Effector CD8-positive, alpha-beta T cell (primary cell): ENCODE measurements around the gene PDE10A.

Source experiments
- DNase-seq: peaks from one replicate; lab custom pipeline; 2025; lab: John Stamatoyannopoulos, UW

The PDE10A gene

DNA sequence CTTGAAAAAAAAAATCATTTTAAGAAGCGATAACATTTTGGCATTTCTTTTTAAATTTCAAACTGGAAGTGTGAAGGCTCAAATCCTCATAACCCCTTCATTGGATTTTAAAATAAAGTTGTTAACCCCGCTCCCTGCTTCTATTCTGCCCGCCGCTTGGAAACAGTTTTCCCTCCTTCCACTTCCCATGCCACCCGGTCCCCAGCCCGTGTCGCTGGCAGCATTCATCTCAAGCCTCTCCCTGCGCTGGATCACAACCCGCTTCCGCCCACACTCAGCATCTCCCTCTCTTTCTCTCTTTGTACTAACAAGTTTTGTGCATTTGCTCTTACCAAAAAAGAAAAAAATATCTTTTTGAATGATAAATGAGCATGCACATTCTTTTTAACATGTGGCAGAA, 15.4 kb upstream of the PDE10A start:
- DNase-seq = no peak

DNA sequence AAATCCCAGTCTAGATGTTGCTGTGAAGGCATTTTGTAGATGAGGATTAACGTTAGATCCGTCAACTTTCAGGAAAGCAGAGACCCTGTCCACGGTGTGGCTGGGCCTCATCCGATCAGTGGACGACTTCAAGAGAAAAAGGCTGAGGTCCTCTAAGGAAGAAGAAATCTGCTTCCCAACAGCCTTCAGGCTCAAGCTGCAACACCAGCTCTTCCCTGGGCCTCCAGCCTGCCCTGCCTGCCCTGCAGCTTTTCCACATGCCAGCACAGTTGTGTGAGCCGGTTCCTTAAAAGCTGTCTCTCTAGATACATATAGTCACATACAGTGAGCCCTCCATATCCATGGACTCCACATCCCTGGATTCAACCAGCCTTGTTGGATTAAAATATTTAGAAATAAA, 14.1 kb upstream of the PDE10A start:
- DNase-seq = no peak

DNA sequence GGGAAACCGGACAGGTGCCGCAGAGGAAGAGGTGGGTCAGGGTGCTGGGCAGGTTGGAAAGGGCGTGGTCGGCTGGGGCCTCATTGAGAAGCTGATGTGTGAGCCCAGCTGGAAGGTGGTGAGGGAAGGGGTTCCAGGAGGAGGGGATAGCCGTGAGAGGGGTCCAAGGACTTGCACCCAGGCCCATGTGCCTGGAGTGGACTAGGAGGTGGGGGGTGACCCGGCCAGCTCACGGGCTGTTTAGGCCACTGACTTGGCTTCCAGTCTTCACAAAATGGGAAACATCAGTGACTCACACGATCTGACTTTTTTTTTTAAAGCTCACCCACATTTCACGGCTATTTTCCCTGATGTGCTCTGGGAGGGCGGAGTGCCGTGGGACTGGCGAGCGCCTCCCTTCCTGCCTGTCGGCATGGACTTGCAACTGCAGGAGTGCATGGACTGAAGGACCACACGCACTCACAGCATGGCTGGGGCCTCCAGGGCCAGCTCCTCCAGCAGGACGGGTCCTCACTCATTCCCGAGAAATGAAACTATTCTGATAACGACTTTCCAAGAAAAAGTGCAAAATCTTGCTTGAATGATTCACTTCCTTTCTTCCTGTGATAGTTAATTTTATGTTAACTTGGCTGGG, 13.5 kb upstream of the PDE10A start:
- no peak for DNase-seq

DNA sequence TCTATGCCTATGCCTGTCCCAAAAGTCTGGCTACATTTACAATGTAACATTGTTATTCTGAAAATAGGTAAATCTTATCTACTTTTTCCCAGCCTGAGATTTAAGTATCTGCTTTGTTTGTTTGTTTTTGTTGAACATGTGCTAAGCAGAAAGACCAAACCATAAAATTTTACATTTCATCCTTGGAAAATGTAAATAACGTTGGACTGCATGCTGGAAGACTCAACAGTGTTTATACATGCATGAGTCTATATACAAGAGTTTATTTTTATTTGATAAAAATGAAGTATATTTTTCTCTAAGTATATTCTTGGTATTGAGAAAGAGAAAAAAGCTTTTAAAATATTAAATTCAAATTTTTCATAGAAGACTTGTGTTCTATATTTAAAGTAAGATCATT, 12.1 kb upstream of the PDE10A start:
- DNase-seq = no peak

DNA sequence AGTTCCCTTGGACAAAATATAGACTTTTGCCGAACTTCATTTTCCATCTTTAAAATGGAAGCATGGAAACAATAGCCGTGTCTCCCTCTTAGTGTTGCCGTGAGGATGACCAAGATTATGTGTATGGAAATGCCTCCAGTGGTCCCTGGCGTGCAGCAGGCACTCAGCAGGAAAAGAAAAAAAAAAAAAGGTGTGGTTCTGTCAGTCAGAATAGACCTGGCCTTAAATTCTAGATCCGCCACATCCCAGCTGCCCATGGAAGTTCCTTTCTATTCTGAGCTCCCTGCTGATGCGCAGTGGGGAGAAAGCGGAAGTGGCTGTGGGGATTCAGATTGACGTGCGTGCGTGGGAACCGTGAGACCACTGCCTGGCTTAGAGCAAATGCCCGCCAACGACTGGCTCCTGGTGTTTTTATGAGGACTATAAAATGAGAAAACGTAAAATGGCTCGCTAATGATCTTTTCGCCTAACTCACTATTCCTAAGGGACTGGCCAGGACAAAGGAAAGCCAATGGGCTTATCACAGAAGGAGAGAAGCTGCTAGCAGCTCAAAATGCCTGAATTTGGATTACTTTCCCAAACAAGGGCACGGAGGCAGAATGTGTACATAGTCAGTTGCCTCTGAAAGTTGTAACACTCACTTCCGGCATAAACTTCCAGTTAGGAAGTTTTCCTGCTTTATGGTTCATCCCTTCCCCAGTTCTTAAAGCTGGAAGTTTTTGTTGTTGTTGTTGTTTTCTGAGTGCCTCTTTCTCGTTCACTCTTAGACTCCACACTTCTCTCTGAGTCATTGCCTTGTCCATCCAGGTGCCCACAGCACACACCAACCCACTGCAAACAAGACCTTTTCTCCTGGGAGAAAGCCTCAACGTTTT, 11.4 kb upstream of the PDE10A start:
- no peak for DNase-seq

DNA sequence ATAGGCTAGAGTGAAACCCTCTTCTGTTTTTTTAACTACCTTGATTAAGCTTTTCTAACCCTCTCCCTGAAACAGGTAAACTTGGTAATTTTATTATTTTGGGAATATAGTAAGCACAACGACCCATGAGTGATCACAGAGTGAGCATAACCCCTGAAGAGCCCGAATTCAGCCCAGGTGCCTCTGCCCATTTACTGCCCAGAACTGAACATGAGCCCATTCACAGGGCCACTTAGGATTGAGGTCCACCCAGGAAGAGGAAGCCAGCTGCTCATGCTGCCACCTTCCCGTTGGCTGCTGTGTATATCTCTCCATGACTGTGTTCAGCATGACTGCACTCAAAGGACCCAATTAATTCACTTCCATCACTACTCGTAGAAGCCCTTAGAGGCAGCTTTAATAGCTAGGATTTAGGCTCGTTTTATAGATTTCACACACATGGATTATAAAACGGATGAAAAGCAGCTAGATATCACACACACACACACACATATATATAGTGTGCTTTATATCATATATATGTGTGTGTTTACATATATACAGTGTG, 8.3 kb upstream of the PDE10A start:
- DNase-seq = no peak

DNA sequence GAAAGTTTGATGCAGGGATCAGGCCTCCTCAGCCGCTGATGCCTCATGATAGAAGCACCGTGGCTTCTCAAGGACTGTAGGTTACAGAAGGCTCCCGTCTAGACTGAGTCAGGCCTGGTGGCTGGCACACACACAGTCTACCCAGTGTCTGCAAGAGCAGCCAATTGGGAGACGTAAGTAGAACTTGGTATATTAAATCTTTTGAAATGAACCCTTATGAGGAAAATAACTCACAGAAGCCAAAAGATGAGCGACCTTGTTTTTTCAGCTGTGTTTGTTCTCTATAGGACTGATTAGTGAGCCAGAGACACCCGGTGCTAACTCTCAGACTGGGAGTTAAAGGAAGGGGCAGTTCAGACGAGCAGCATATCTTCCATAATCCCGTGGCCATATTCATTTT, 5.9 kb upstream of the PDE10A start:
- no peak for DNase-seq

DNA sequence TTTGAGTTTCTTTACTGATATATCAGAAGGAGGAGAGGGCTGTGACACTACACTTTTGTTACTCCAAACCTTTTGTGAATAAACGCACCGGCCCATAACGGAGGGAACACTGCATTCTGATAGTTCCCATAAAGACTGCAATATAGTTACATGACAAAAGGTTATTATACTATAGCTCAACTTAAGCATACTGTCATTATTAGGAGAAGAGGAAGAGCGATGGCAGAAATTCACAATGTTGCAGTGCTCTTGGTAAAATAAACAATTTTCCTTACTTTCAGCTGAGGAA, 2.3 kb upstream of the PDE10A start:
- no peak for DNase-seq

DNA sequence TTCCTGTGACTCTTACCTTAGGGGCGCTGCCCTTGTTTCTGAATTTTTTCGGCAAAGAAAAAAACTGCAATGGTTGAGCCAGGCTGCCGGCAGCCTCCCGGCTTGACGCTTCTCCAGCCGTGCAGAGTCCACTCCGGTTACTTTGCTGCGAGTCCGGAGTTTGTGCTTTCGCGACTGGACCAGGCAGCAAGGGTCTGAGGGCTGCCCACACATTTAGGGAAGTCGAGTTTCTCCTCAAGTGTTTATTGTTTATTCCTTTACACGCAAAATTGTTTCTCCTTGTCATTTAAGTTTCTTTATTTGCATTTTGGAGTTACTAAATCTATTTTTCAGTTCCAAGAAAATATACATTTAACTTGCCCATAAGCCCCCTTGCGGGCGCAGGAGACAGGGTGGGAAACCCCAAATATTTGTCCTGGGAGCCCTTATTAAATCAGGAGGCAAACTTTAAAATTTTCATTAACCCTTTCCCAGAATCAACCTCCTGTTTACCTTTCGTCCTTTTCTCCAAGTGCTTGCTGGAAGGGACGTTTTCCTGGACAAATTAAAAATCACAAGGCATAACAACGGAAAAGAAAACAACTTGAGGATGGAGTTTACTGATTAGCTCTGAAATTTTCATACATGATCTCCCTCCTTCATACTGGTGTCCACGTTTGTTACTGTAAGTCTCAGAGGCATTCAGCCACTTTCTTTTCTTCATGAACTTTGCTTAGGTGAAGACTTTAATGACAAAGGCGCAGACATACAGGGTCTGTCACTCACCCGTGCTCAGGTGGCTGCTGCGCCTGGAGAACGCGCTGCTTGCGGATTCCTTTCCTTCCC, 1.7 kb upstream of the PDE10A start:
- DNase-seq = no peak

DNA sequence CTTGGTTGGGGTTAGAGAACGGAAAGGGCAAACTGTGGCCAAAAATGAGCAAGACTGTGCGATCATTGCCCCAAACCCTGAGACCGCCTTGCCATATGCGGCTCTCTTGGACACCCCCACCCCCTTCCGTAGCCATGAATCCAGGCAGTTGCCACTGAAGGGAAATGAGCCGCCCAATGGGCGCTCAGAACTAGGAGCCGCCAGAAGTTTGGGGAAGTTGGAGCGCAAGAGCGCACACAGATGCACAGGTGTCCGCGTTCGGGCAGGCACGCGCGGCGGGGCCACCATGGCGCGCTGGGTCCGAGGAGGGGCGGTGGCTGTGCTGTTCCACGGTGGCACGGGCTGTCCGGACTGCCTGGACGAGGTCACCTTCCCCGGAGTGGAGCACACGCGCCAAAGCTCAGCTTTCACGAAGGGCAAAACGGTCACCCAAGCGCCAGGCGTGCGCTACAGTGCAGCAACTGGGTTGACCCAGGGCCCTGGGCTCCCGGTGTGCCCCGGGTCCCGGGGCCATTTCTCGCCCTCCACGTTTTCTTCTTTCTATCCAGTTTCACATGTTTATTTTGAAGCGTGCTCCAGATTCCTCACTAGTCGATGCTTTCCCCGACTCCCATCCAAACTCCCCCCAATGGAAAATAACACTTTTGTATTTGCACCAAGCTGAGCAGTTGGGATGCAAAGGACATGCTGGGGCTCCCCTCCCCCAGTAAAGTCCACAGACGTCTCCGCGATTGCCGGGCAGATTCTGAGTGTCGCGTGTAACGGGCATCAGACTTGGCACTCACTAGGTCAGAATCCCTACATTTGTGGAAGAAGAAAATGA, 906 bp upstream of the PDE10A start:
- DNase-seq = no peak

DNA sequence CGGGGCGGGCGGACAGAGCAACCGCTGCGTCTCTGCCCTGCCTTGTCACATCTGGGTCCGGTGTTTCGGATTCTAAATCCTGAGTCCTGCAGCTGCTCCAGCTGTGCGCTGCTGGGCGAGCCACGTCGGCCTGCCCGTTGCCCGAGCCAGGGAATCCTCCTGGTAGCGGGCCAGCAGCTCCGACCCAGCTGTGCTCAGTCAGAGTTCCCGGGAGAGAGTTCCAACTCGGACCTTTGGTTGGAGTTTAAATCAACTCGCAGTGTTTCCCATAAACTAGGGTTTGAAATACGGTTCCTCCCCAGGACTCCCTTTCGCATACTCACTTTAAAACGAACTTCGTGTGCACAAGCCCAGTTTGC, 315 bp upstream of the PDE10A start:
- DNase-seq = no peak

DNA sequence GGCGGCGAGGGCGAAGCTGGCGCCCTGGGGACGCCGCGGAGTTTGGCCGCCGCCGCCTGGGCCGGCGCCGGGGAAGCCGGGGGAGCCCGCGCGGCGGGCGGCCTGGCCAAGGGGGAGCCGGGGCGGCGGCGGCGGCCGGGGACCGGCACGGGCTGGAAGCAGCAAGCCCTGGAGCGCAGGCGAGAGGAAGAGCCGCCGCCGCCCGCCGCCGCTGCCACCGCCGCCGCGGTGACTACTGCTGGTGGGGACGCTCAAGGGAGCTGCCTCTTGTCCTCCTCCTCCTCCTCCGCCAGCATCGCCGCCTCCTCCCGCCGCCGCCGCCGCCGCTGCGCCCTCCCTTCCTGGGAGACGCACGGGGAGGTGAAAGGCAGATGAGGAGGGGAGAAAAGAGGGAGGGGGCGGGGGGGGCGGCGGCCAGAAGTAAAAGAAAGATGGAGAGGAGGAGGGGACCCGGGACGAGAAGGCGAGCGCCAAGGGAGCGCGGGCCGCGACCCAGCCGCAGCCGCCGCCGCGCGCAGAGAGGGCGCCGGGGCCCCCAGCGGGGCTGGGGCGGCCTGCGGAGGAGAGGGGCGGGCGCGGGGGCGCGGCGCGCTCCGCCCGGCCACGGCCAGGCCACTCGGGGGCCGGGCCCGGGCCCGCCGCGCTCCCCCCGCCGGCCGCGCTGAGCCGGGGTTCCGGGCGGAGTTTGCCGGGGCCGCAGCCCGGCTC, 846 bp downstream of the PDE10A start:
- no peak for DNase-seq

DNA sequence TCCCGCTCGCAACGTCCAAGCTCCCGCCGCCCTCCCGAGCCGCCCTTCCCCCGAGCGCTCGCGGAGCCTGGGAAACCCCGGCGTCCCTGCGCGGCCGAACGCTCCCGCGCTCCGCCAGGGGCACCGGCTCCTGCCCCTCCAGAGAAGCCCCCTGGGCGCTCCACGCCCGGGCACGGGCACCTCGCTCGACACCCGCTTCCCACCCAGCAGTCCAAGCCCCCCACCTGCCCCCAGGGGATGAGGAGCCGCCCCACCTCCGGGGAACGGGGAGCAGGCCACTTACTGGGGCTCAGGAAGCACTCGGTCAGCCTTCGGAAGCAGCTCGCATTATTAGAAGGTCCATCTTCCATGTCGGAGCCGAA, 1.4 kb downstream of the PDE10A start:
- DNase-seq = no peak

DNA sequence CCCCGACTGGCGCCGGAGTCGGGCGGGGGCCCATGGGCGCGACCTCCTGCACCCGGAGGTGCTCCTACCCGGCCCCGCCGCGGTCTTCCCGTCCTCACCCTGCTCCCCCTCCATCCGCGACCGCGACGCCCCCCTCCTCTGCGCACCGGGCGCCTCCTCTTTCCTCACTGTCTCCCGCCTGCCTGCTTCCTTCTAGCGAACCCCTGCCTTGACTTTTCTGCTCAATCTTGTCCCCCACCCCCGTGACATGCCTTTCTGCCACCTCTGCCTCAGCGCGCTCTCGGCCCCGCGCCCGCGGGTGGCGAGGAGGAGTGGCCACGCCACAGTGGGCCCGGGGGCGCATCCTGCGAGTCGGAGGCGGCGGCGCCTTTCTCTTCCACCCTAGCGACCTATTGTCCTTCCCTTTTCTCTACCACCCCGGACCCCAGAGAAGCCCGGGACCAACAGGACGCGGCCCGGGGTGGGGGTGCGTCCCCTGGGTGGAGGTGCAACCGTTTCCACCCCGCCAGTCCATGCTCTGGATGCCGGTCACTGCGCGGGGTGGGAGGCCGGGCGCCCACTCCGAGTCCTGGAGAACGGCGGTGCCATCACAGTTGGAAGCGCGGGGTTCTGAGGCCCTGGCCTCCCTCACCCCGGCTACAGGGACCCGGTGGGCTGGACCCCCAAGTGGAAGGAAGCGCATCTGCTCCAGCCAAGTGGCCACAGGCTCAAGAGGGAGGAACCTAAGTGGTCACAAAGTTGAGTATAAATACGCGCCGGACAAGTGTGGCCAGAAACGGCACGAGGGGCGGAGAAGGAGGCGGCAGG, 2.0 kb downstream of the PDE10A start:
- no peak for DNase-seq

DNA sequence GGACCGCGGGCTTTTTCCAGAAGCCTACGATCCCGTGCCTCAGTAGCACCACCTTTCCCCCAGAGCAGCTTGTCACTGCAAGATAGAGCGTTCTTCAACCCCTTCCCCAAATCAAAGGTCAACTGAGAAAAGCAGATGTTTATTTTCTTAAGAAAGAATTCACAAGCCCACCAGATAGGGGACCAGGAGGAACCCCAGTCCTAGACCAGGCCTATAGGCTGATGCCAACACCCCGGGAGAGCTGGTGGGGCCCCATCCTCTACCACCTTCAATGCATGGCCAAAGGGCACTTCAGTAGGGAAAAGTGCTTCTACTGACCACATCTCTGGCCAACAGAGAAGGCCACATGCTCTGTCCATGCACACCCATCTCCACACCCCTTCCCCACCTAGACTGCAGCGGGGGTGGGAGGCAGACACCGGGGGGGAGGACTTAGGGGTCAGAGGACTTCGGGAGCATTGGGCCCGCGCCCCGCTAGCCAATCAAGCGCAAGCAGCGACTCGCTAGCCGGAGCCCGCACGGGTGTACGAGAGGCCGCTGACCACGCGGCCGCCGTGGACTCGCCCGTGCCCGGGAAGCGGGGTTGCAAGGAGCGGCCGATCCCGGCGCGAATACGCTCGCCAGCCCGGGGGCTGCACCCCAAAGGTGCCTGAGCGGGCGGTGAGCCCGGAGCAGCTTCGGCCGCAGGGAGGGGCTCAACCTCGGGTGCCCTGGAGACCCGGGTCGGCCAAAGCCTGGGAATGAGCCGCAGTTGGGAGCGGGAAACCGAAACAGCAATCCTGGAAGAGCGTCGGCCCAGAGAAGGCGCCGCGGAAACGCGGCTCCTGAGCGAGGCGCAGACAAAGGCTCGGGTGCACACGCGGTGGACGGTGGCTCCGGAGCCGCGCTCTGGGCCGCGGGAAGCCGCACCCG, 2.8 kb downstream of the PDE10A start:
- DNase-seq = no peak

DNA sequence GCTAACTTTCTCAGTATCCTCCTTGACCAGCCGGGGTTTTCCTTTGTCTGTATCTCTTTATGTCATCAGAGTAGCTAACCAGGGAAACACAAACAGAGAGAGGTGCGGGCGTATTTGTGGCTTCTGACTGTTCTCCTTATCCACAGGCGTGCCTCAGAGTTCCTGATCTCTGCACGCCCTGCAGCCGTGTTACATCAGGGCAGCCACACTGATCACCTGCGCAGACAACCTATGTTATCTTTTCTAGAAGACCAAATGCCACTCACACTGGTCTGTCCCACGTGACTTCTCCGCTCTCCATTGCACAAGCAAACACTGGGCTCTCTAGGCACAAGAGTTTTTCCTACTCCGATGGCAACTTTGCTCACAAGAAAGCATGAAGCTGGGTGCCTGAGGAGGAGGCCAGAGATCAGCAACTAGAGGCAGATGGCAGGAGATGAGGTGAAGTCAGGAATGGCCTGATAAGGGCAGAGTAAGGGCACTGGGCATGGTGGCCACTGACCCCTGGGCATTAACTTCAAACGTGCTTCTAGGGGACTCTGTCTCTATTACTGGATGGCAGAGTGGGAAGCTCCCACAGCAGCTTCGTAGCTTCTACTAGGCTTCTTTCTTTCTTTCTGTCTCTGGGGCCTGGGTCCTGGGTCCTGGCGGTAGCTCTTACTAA, 4.5 kb downstream of the PDE10A start:
- no peak for DNase-seq

DNA sequence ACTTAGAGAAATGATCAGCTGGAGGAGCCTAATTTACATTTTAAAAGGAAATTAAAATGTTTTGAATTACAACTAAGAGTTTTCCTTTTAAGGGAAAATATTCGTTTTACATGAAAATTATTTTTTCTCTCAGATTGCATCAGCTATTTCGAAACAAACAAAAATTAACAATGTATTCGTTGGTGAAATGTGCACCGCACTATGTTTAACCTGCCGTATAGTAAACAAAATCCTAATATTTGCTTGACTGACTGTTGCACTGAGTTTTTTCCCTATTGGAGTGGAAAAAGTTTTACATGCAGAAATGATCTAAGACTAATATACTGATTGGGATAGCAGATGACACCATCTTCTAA, 5.7 kb downstream of the PDE10A start:
- DNase-seq = no peak

DNA sequence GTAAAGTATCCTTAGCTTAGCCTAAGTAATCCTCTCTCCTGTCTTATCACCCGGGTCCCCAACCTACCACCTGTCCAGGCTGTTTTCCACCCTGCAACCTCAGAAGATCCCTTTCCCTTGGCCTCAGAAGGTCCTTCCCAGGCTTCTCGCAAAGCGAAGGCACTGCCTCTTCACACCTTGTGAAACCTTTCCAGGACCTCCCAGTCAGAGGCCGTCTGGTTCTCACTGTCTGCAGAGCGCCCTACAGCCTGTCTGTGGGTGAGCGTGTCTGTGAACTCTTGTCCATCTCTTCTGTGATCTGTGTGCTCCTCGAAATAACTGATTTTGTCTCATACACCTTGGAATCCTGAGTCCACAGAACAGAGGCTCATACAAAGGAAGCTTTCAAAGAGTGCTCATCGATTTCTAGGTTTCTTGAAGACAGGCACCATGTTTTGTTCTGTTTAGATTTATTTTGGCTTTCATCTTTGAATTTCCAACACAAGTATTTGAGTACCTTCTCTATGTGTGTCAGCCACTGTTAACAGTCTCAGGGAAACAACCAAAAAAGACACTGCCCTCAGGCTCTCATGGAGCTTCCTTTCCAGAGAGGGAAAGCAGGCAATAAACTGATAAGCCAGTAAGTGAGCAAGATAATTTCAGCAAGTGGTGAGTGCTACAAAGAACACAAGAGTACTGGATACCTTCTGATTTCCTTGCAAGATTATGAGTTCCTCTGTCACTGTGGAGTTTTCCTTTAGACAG, 6.3 kb downstream of the PDE10A start:
- no peak for DNase-seq
